ACC112 (cell line): ENCODE measurements around the gene ZNF554.

Experiments
- H2AFZ ChIP-seq: fragments of 200-600 bp; sonication (generic); one replicate; pipeline ENCODE4 v1.6.0; 2017; ENCODE audit warnings: antibody characterized with exemption, low read length; ENCODE audit not compliant: unreplicated experiment
- H3K27ac ChIP-seq: fragments of 200-600 bp; sonication (generic); 2 replicates; pipeline ENCODE4 v1.5.1; 2014; ENCODE audit warnings: low read depth, mild to moderate bottlenecking, antibody characterized with exemption, low read length, moderate library complexity
- H3K27me3 ChIP-seq: fragments of 200-600 bp; sonication (generic); 2 replicates; pipeline ENCODE4 v1.6.1; 2014; ENCODE audit warnings: mild to moderate bottlenecking, antibody characterized with exemption, low read length, moderate library complexity, mixed read lengths; ENCODE audit not compliant: insufficient read depth
- H3K36me3 ChIP-seq: fragments of 200-600 bp; sonication (generic); 2 replicates; pipeline ENCODE4 v1.6.1; 2016; ENCODE audit warnings: mild to moderate bottlenecking, antibody characterized with exemption, low read length, moderate library complexity, mixed read lengths; ENCODE audit not compliant: insufficient read depth
- H3K4me1 ChIP-seq: fragments of 200-600 bp; sonication (generic); one replicate; pipeline ENCODE4 v1.6.1; 2016; ENCODE audit warnings: low read length, mixed read lengths; ENCODE audit not compliant: insufficient read depth, unreplicated experiment, control insufficient read depth
- H3K4me3 ChIP-seq: fragments of 200-600 bp; sonication (generic); 2 replicates; pipeline ENCODE4 v1.5.1; 2014; ENCODE audit warnings: mild to moderate bottlenecking, low read depth, low read length
- H3K79me2 ChIP-seq: fragments of 200-600 bp; sonication (generic); one replicate; pipeline ENCODE4 v1.6.0; 2016; ENCODE audit warnings: low read length; ENCODE audit not compliant: control insufficient read depth, unreplicated experiment, insufficient read depth

The ZNF554 gene

DNA sequence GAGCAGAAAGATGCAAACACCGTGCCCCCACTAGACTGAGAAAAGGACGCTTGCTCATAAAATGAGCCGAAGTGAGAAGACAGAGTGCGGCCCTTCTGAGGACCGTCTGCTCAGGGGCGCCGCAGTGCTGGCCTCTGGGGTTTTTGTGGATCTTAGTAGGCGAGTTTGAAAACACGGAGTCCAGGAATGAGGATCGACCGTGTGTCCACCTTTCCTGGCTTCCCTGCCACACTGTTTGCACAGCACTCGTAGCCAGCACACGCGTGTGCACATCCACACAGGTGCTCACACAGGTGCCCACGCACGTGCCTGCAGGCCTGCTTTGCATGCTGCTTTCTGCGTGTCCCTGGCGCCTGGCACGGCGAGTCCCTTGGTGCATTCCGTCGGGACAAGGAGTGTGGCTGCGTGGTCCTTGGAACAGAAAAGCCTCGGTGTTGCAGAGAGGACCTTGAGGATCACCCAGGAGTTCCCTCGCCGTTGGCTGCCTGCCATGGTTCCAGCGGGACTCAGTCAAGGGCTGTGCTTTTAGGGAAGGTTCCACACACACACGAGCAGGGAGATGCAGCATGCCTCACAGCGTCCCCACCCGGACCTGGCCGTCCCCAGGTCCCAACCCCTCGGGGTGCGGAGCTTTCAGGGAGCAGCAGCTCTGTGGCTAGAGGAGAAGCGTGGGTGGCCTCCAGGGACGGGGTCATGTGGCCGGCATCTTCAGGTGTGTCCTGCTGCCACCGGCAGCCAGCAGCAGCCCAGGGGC, 10.1 kb upstream of the ZNF554 start:
- Histone ChIP-seq H3K36me3 (no peaks in the 10 kb centered on the region), H3K79me2 (no peaks in the 10 kb centered on the region), H2AFZ (no peak overlapping the region), H3K4me3 (no peak overlapping the region), H3K27me3 (no peaks in the 10 kb centered on the region), H3K4me1 (no peaks in the 10 kb centered on the region), H3K27ac (no peak overlapping the region)

DNA sequence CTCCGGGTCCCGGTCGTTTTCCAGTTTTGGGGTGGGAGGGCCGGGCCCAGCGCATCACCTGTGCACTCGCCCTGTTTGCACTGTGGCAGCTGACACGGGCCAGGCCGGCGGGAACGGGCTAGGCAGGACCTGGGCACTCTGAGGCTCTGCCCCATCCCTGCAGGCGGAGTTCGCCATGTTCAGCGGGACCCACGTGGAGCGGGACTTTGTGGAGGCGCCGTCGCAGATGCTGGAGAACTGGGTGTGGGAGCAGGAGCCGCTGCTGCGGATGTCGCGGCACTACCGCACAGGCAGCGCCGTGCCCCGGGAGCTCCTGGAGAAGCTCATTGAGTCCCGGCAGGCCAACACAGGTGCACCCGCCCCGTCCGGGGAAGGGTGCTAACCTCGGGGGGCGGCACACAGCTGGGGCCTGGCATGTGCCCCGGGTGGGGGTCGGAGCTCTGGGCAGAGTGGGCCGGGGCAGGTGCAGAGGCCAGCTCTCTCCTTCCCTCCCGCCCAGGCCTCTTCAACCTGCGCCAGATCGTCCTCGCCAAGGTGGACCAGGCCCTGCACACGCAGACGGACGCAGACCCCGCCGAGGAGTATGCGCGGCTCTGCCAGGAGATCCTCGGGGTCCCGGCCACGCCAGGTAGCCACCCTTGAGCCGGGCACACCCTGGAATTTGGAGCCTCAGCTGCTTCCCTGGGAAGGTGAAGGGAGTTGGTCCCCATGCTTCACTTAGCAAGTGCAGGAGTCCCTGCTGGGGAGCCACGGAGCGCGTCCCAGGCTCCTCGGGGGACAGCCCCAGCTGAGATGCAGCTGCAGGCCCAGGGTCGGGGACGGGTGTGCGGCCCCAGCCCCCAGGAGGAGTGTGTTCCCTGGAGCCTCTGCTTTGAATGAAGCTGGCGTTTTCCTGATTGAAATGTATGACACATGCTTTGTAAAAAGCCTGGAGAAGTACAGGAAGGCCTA, 9.3 kb upstream of the ZNF554 start:
- Histone ChIP-seq H3K79me2 (no peaks in the 10 kb centered on the region), H3K4me1 (no peaks in the 10 kb centered on the region), H3K27ac (no peak overlapping the region), H3K36me3 (no peaks in the 10 kb centered on the region), H2AFZ (no peak overlapping the region), H3K27me3 (no peaks in the 10 kb centered on the region), H3K4me3 (no peak overlapping the region)

DNA sequence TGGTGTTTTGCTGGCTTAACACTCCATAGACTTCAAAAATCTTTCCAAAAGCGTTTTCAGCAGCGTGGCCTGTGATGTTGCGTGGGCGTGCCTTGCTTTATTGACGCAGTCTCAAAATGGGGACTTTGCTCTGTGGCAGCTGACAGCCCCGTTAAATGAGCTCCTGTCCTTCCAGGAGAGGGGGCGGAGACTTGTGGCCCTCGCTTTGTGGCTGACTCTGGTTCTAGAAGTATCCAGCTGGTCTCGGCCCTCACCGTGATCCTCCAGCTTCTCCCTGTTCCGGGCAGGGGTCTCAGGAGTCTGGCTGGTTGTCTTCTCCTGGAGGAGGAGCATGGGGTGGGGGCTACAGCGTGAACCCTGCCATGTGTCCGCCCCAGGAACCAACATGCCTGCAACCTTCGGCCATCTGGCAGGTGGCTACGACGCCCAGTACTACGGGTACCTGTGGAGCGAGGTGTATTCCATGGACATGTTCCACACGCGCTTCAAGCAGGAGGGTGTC, 8.4 kb upstream of the ZNF554 start:
- no peak overlapping the region for H3K4me3 ChIP-seq
- no peak overlapping the region for H2AFZ ChIP-seq
- H3K36me3 ChIP-seq: no peaks in the 10 kb centered on the region

DNA sequence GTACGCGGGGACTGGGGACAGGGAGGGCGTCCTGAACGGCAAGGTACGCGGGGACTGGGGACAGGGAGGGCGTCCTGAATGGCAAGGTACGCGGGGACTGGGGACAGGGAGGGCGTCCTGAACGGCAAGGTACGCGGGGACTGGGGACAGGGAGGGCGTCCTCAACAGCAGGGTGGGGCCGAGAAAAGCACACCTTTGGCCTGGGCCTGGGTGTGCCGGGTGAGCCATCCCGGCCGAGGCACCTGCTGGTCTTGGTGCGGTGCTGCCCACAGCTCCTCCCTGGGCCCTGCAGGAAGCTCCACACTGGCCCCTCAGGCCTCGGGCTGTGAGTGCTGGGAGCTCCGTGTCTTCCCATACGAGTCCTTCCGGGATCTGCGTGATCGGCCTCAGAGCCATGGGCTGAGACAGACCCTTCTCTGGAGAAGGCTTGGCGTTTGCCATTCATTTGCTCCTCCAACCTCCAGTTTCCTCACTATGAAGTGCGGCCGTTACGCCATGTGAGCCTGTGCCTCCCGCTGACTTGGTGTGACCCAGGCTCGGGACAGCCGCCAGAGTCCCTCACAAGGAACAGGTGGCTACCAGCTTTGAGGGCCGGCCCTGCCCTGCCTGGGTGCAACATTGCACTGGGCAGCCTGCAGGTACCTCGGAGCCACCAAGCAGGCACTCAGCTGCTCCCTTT, 7.8 kb upstream of the ZNF554 start:
- Histone ChIP-seq H3K36me3 (no peaks in the 10 kb centered on the region), H3K27ac (no peak overlapping the region), H2AFZ (no peak overlapping the region), H3K4me1 (no peaks in the 10 kb centered on the region), H3K79me2 (no peaks in the 10 kb centered on the region), H3K4me3 (no peak overlapping the region), H3K27me3 (no peaks in the 10 kb centered on the region)

More for the DNA sequence above, 8.4 kb upstream of the ZNF554 start:
- Histone ChIP-seq H3K27ac (no peak overlapping the region), H3K79me2 (no peaks in the 10 kb centered on the region), H3K27me3 (no peaks in the 10 kb centered on the region), H3K4me1 (no peaks in the 10 kb centered on the region)

DNA sequence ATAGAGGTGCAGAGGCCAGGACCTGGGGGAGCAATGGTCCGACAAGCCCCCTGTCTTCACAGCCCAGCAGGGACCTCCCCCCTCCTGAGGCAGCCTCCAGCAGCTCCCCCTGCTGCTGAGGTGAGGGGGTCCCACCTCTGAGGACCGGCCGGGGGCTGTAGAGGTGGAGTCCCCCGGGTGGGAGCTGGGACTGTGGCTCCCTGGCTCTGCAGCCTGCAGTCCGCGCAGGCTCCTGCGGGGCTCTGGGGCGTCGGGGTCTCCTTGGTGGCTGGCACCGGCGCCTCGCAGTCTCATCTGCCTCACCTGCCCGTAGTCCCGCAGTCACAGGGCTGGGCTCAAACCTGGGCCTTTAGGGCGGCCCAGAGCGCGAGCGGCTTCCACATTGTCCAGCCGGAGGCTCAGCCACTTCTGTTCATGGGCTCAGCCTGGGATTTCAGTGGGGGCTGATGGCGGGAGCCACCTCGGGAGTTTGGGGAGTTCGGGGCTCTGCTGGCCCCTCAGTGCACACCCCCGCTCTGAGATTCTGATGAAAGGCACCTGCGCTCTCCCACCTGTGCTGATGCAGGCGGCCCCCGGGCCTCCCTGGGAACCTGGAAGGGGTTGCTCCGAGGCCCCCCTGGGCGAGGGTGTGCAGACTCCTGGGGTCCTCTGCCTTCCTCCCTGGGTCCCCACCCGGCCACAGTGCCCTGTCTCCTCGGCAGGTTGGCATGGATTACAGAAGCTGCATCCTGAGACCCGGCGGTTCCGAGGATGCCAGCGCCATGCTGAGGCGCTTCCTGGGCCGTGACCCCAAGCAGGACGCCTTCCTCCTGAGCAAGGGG, 7.0 kb upstream of the ZNF554 start:
- Histone ChIP-seq H3K27ac (no peak overlapping the region), H3K27me3 (no peaks in the 10 kb centered on the region), H2AFZ (no peak overlapping the region), H3K4me3 (no peak overlapping the region), H3K4me1 (no peaks in the 10 kb centered on the region), H3K36me3 (no peaks in the 10 kb centered on the region), H3K79me2 (no peaks in the 10 kb centered on the region)

- Histone ChIP-seq H3K27ac (no peak overlapping the region), H3K36me3 (no peaks in the 10 kb centered on the region), H3K4me1 (no peaks in the 10 kb centered on the region), H3K27me3 (no peaks in the 10 kb centered on the region), H3K4me3 (no peak overlapping the region), H2AFZ (no peak overlapping the region), H3K79me2 (no peaks in the 10 kb centered on the region)
These were observed 6.2 kb upstream of the ZNF554 start for GRCh38 chr19:2813235-2814160.

DNA sequence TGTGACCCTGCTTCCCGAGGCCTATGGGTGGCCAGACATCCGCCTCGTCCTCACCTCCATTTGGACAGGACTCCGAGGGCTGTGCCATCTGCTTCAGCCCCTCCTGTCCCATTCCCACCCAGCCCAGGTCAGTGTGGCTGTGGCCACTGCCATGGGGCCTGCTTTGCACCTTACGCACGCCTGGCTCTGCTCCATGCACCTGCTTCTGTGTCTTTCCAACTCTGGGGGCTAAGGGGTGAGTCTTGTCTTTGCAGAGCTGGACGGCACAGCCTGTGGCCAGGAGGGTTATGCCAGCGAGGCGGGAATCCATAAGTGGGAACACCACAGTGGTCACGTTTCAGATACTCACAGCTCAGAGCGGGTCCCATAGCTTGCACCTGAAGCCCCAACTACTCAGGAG, 5.2 kb upstream of the ZNF554 start:
- Histone ChIP-seq H3K36me3 (no peaks in the 10 kb centered on the region), H3K27me3 (no peaks in the 10 kb centered on the region), H3K79me2 (no peaks in the 10 kb centered on the region)

DNA sequence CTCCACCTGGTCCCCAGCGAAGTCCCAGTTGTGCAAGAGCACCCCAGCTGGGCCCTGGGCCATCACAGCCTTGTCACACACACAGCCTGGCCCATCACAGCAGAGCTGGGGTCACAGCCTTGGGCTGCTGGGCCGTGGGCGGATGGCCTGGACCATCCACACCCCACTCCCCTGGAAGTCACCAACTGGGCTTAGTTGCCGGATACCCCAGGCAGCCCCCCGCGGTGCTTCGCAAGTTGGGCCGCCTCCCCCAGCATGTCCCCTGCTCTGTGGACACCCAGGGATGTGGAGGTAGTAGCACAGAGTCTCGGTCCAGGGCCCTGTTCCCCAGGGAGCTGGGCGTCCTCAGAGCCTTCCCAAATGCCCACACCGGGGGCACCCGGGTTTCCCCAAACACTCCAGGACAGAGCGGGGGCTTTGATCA, 4.5 kb upstream of the ZNF554 start:
- Histone ChIP-seq H3K36me3 (no peaks in the 10 kb centered on the region), H2AFZ (no peak overlapping the region), H3K4me1 (no peaks in the 10 kb centered on the region), H3K79me2 (no peaks in the 10 kb centered on the region), H3K4me3 (no peak overlapping the region), H3K27me3 (no peaks in the 10 kb centered on the region), H3K27ac (no peak overlapping the region)

More for the DNA sequence above, 5.2 kb upstream of the ZNF554 start:
- Histone ChIP-seq H3K27ac (no peak overlapping the region), H3K4me1 (no peaks in the 10 kb centered on the region), H2AFZ (no peak overlapping the region), H3K4me3 (no peak overlapping the region)

GRCh38 chr19:2815923-2816322, 3.7 kb upstream of the ZNF554 start:
- Histone ChIP-seq H3K36me3 (no peaks in the 10 kb centered on the region), H3K4me1 (no peaks in the 10 kb centered on the region), H2AFZ (no peak overlapping the region), H3K79me2 (no peaks in the 10 kb centered on the region), H3K27me3 (no peaks in the 10 kb centered on the region), H3K4me3 (no peak overlapping the region), H3K27ac (no peak overlapping the region)
